DOHH2 (cell line): ENCODE results near the gene IRAK1BP1.
A peak's percentile ranks its signal among the peaks of the same experiment; 100 is the strongest.

Experiments used
- H3F3A ChIP-seq: fragments of 200-600 bp; sonication (generic), shearing (Covaris generic); 2 replicates; pipeline ENCODE4 v1.6.0; 2016; ENCODE audit warnings: antibody characterized with exemption, mild to moderate bottlenecking; ENCODE audit not compliant: control insufficient read depth, insufficient read depth
- H3K27ac ChIP-seq: fragments of 200-600 bp; sonication (generic); 2 replicates; pipeline ENCODE4 v1.5.1; 2014; ENCODE audit warnings: low read depth, mild to moderate bottlenecking, low read length, moderate library complexity
- H3K27me3 ChIP-seq: fragments of 200-600 bp; sonication (generic); 2 replicates; pipeline ENCODE4 v1.6.1; 2014; ENCODE audit warnings: mild to moderate bottlenecking, low read length, mixed read lengths; ENCODE audit not compliant: control insufficient read depth
- H3K36me3 ChIP-seq: fragments of 200-600 bp; sonication (generic); 2 replicates; pipeline ENCODE4 v1.6.1; 2014; ENCODE audit warnings: mild to moderate bottlenecking, low read length, moderate library complexity, mixed read lengths; ENCODE audit not compliant: control insufficient read depth
- H3K4me1 ChIP-seq: fragments of 200-600 bp; sonication (generic); 2 replicates; pipeline ENCODE4 v1.6.1; 2014; ENCODE audit warnings: mild to moderate bottlenecking, low read length, mixed read lengths; ENCODE audit not compliant: control insufficient read depth
- H3K4me2 ChIP-seq: fragments of 200-600 bp; sonication (generic); 2 replicates; pipeline ENCODE4 v1.6.0; 2014; ENCODE audit warnings: mild to moderate bottlenecking, low read length, moderate library complexity
- H3K4me3 ChIP-seq: fragments of 200-600 bp; sonication (generic); 2 replicates; pipeline ENCODE4 v1.5.1; 2014; ENCODE audit warnings: mild to moderate bottlenecking, low read length, mixed read lengths
- H3K79me2 ChIP-seq: fragments of 200-600 bp; sonication (generic); 2 replicates; pipeline ENCODE4 v1.6.1; 2014; ENCODE audit warnings: mild to moderate bottlenecking, low read length, mixed read lengths; ENCODE audit not compliant: control insufficient read depth
- H3K9me2 ChIP-seq: fragments of 200-600 bp; sonication (generic); replicated peaks from 2 replicates; pipeline ENCODE4 v1.6.1; 2014; ENCODE audit warnings: mild to moderate bottlenecking, low read length, mixed read lengths; ENCODE audit not compliant: control insufficient read depth
- H3K9me3 ChIP-seq: fragments of 200-600 bp; sonication (generic); 2 replicates; pipeline ENCODE4 v1.6.1; 2014; ENCODE audit warnings: antibody characterized with exemption, low read length, mixed read lengths; ENCODE audit not compliant: control insufficient read depth, insufficient read depth
- H4K20me1 ChIP-seq: fragments of 200-600 bp; sonication (generic); 2 replicates; pipeline ENCODE4 v1.6.0; 2014; ENCODE audit warnings: low read depth, mild to moderate bottlenecking, antibody characterized with exemption, low read length, moderate library complexity; ENCODE audit not compliant: control insufficient read depth, insufficient read depth
- CTCF ChIP-seq: fragments of 200-600 bp; sonication (generic); IDR thresholded peaks from one replicate; pipeline ENCODE4 v1.5.1; 2014; ENCODE audit warnings: antibody characterized with exemption, mild to moderate bottlenecking, low read depth, low read length; ENCODE audit not compliant: poor library complexity, severe bottlenecking
- EZH2phosphoT487 ChIP-seq: fragments of 200-600 bp; sonication (generic); IDR thresholded peaks from 2 replicates; pipeline ENCODE4 v1.6.1; 2017; ENCODE audit warnings: borderline replicate concordance, mild to moderate bottlenecking, antibody characterized with exemption, low read length, moderate library complexity, mixed read lengths

The IRAK1BP1 gene

DNA sequence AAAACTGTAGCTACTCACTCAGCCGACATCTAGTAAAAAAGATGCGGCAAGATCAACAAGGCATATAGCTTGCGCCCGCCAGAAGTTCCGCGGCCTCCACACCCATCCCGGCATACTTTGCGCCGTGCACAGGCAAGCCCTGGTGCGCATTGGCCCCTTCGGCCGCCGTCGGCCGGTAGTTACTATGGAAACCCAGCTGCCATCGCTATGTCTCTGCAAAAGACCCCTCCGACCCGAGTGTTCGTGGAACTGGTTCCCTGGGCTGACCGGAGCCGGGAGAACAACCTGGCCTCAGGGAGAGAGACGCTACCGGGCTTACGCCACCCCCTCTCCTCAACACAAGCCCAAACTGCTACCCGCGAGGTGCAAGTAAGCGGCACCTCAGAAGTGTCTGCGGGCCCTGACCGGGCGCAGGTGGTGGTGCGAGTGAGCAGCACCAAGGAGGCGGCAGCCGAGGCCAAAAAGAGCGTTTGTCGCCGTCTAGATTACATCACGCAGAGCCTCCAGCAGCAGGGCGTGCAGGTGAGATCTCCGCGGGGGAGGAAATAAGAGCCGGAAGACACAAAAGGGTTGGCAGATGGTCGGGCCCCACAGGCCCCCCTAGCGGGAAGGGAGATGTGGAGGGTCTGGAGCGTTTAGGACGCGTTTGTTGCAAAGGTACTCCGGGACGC, at the start of gene IRAK1BP1:
IRAK1BP1 (plus strand) TSS at position 182 of the 671 bp plus-strand sequence; CDS start at position 208, 26 bp downstream.
- peaks cover 9% of the 10 kb centered on the region; the same call in 1 of the 2 replicates for H3F3A ChIP-seq
- no peaks in the 10 kb centered on the region for H3K9me2 ChIP-seq
- no peaks in the 10 kb centered on the region for H4K20me1 ChIP-seq
- H3K4me1 ChIP-seq = peaks cover 12% of the 10 kb centered on the region
- H3K9me3 ChIP-seq = no peaks in the 10 kb centered on the region
- peak within 1 kb of the TSS; percentile 81 for H3K4me2 ChIP-seq
- H3K27me3 ChIP-seq = no peaks in the 10 kb centered on the region
- peaks cover 35% of the 10 kb centered on the region for H3K79me2 ChIP-seq
- peak within 1 kb of the TSS; percentile 90 for H3K4me3 ChIP-seq
- TF ChIP-seq CTCF (peak; percentile 55), EZH2phosphoT487 (no peak)
- H3K27ac ChIP-seq = peak within 1 kb of the TSS; percentile 82
- peaks cover 6% of the 10 kb centered on the region for H3K36me3 ChIP-seq

- no peaks in the 10 kb centered on the region for H3K36me3 ChIP-seq
- no peaks in the 10 kb centered on the region for H3K79me2 ChIP-seq
- TF ChIP-seq CTCF (no peak), EZH2phosphoT487 (no peak)
- H3K9me2 ChIP-seq = no peaks in the 10 kb centered on the region
- no peaks in the 10 kb centered on the region for H3K9me3 ChIP-seq
- no peak overlapping the region for H3K4me2 ChIP-seq
- no peaks in the 10 kb centered on the region for H3K27me3 ChIP-seq
- H3K27ac ChIP-seq = no peak overlapping the region
- no peaks in the 10 kb centered on the region for H4K20me1 ChIP-seq
- no peaks in the 10 kb centered on the region for H3K4me1 ChIP-seq
- no peaks in the 10 kb centered on the region for H3F3A ChIP-seq
- no peak overlapping the region for H3K4me3 ChIP-seq
These were observed 43.3 kb upstream of the IRAK1BP1 start for GRCh38 chr6:78824045-78824444.

DNA sequence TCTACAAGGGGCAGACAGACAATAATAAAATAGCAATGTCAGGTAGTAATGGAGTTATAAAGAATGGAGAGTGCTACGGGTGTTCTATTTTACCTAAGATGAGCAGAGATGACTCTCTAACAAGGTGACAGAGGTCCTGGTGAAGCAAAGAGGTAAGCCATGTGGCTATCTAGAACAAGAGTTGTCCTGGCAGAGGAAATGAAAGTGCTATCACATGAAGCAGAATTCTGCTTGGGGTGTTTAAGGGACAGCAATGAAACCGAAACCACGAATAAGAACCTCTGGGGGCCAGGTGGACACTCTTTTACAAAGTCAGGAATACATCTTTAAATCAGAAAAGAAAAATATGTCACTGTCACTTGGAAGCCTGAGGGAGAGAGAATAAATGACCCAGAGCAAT, 37.9 kb upstream of the IRAK1BP1 start:
- H3F3A ChIP-seq = no peaks in the 10 kb centered on the region
- TF ChIP-seq CTCF (no peak), EZH2phosphoT487 (no peak)
- H3K27me3 ChIP-seq = no peaks in the 10 kb centered on the region
- H3K4me2 ChIP-seq = no peak overlapping the region
- no peaks in the 10 kb centered on the region for H3K36me3 ChIP-seq
- no peak overlapping the region for H3K27ac ChIP-seq
- no peaks in the 10 kb centered on the region for H3K9me2 ChIP-seq
- no peaks in the 10 kb centered on the region for H3K4me1 ChIP-seq
- no peaks in the 10 kb centered on the region for H3K9me3 ChIP-seq
- no peaks in the 10 kb centered on the region for H3K79me2 ChIP-seq
- H3K4me3 ChIP-seq = no peak overlapping the region
- H4K20me1 ChIP-seq = no peaks in the 10 kb centered on the region
